Measurements from ENCODE around the gene RFX1.

Gene RFX1

GRCh38 chr19:13995878-13996765, 10.0 kb downstream of the RFX1 start:
- DNase-seq: no peak

GRCh38 chr19:13995017-13995728, 10.9 kb downstream of the RFX1 start:
- DNase-seq: no peak

GRCh38 chr19:13993590-13994300, 12.4 kb downstream of the RFX1 start:
- DNase-seq: no peak

GRCh38 chr19:13992025-13992424, 14.1 kb downstream of the RFX1 start:
- DNase-seq: no peak

- DNase-seq: no peak
Measured at GRCh38 chr19:13990085-13990484, 16.0 kb downstream of the RFX1 start.

- DNase-seq: no peak
Measured at GRCh38 chr19:13989487-13989886, 16.6 kb downstream of the RFX1 start.

GRCh38 chr19:13987101-13987890, 18.8 kb downstream of the RFX1 start:
- DNase-seq: peak in 1 of 2 donors; percentile 41

GRCh38 chr19:13986348-13986904, 19.7 kb downstream of the RFX1 start:
- peak in 1 of 2 donors; percentile 66 for DNase-seq

GRCh38 chr19:13985771-13986347, 20.3 kb downstream of the RFX1 start:
- no peak for DNase-seq

GRCh38 chr19:13984875-13985741, 21.0 kb downstream of the RFX1 start:
- no peak for DNase-seq

GRCh38 chr19:13984186-13984585, 21.9 kb downstream of the RFX1 start:
- DNase-seq: no peak

- DNase-seq: no peak
Measured at GRCh38 chr19:13983213-13983889, 22.8 kb downstream of the RFX1 start.

- DNase-seq: no peak
Measured at GRCh38 chr19:13982773-13983172, 23.3 kb downstream of the RFX1 start.

GRCh38 chr19:13981988-13982501, 24.1 kb downstream of the RFX1 start:
- DNase-seq: no peak

- DNase-seq: no peak
Measured at GRCh38 chr19:13981467-13981866, 24.7 kb downstream of the RFX1 start.

GRCh38 chr19:13981021-13981420, 25.1 kb downstream of the RFX1 start:
- no peak for DNase-seq

GRCh38 chr19:13980340-13980739, 25.8 kb downstream of the RFX1 start:
- DNase-seq: no peak

- DNase-seq: no peak
Measured at GRCh38 chr19:13979686-13980085, 26.4 kb downstream of the RFX1 start.

- DNase-seq: no peak
Measured at GRCh38 chr19:13979244-13979615, 26.9 kb downstream of the RFX1 start.
